K562 (cell line): Measurements from ENCODE around the gene FAM219B. TPM values are rescaled to one million over a fixed set of nuclear protein-coding genes. Genes with fewer than 3 reads are reported as not detected.

Experiments
- C11orf30 ChIP-seq: fragments of 450-650 bp; IDR thresholded peaks from 2 replicates; pipeline ENCODE4 v1.6.1; 2016; ENCODE audit warnings: low read depth, mild to moderate bottlenecking
- HDAC3 ChIP-seq: fragments of 450-650 bp; IDR thresholded peaks from 2 replicates; pipeline ENCODE4 v1.6.1; 2018; ENCODE audit warnings: borderline replicate concordance, mild to moderate bottlenecking, moderate library complexity; ENCODE audit not compliant: partially characterized antibody
- POLR3G ChIP-seq: IDR thresholded peaks from 2 replicates; pipeline ENCODE4 v1.6.1; 2011; ENCODE audit not compliant: insufficient read length, insufficient replicate concordance; ENCODE audit errors: extremely low read depth
- PTTG1 ChIP-seq: fragments of 450-650 bp; IDR thresholded peaks from 2 replicates; pipeline ENCODE4 v1.6.1; 2016; ENCODE audit warnings: low read depth, mild to moderate bottlenecking, missing genetic modification characterization, missing compliant biosample characterization
- RB1 ChIP-seq: fragments of 450-650 bp; IDR thresholded peaks from 2 replicates; pipeline ENCODE4 v1.6.1; 2017; ENCODE audit warnings: low read depth, mild to moderate bottlenecking
- SMAD1 ChIP-seq: fragments of 150-350 bp; IDR thresholded peaks from 2 replicates; pipeline ENCODE4 v1.6.1; 2014; ENCODE audit warnings: low read length, low read depth; ENCODE audit not compliant: partially characterized antibody
- SMAD3 ChIP-seq: fragments of 450-650 bp; formaldehyde crosslinking; conservative IDR thresholded peaks from 2 replicates; pipeline ENCODE4 v1.4.0; 2020; ENCODE audit warnings: mild to moderate bottlenecking
- STAT6 ChIP-seq: sonication (generic); formaldehyde crosslinking; IDR thresholded peaks from 2 replicates; pipeline ENCODE4 v1.8.1; 2023; ENCODE audit warnings: mild to moderate bottlenecking, missing genetic modification reagents
- ZBTB1 ChIP-seq: sonication (generic); formaldehyde crosslinking; IDR thresholded peaks from 2 replicates; pipeline ENCODE4 v1.8.1; 2023; ENCODE audit warnings: missing genetic modification reagents, low read depth, mild to moderate bottlenecking, borderline replicate concordance
- ZNF184 ChIP-seq: sonication (generic); formaldehyde crosslinking; IDR thresholded peaks from 2 replicates; pipeline ENCODE4 v1.5.0; 2020; ENCODE audit warnings: missing genetic modification reagents
- polyA plus RNA-seq, 8 experiments: library from polyadenylated mRNA; depleted of rRNA in 4 of 8; stranded (reverse) in 5 of 8; unstranded in 3 of 8; fragments of >200 nt; fragmentation: Nextera tagmentation in 2 of 8; fragmentation: Illumina TruSeq in 1 of 8; extraction: Ambion mirVana in 2 of 8; extraction: Trizol in 1 of 8; gene quantifications; 2 replicates each; pipeline versions ENCODE4 v1.2.1 to v1.2.3, GENCODE V29; 2011 to 2014; ENCODE audit warnings: inconsistent platforms in 1 of 8, missing spikeins in 1 of 8
- total RNA-seq, 7 experiments: library from RNA; depleted of rRNA in 6 of 7; stranded (reverse); fragments of >200 nt in 6 of 7; fragmentation: Illumina TruSeq in 2 of 7; extraction: Trizol in 2 of 7; gene quantifications; 2 replicates each; pipeline versions ENCODE4 v1.2.1 to v1.2.3, GENCODE V29; 2011 to 2021; ENCODE audit warnings: low replicate concordance in 1 of 7
- TF ChIP-seq, protein P1 (sequence below): fragments of 450-650 bp; IDR thresholded peaks from 2 replicates; pipeline ENCODE4 v1.6.1; 2017; ENCODE audit warnings: mild to moderate bottlenecking, moderate library complexity
- TF ChIP-seq, protein P2 (sequence below): IDR thresholded peaks from 2 replicates; pipeline ENCODE4 v1.6.1; 2011; ENCODE audit warnings: borderline replicate concordance, low read depth, mild to moderate bottlenecking, moderate library complexity, low read length; ENCODE audit not compliant: insufficient read depth, poor library complexity, severe bottlenecking

The FAM219B gene
- total and polyA plus RNA-seq, 9 of the 15 experiments (the other 6 are each of a cell fraction or from before 2014, with no cell fraction given), result 6.8 to 50.4 (median 29.4) TPM

- TF ChIP-seq HDAC3 (no peak), ZNF184 (CRISPR knock-in tag) (no peak), POLR3G (no peak), STAT6 (CRISPR knock-in tag) (no peak), C11orf30 (no peak), SMAD1 (no peak), SMAD3 (CRISPR knock-in tag) (no peak), PTTG1 (tag) (no peak), ZBTB1 (no peak), RB1 (no peak)
- TF ChIP-seq, protein P1, sequence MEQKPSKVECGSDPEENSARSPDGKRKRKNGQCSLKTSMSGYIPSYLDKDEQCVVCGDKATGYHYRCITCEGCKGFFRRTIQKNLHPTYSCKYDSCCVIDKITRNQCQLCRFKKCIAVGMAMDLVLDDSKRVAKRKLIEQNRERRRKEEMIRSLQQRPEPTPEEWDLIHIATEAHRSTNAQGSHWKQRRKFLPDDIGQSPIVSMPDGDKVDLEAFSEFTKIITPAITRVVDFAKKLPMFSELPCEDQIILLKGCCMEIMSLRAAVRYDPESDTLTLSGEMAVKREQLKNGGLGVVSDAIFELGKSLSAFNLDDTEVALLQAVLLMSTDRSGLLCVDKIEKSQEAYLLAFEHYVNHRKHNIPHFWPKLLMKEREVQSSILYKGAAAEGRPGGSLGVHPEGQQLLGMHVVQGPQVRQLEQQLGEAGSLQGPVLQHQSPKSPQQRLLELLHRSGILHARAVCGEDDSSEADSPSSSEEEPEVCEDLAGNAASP, result no peak
- TF ChIP-seq, protein P2, sequence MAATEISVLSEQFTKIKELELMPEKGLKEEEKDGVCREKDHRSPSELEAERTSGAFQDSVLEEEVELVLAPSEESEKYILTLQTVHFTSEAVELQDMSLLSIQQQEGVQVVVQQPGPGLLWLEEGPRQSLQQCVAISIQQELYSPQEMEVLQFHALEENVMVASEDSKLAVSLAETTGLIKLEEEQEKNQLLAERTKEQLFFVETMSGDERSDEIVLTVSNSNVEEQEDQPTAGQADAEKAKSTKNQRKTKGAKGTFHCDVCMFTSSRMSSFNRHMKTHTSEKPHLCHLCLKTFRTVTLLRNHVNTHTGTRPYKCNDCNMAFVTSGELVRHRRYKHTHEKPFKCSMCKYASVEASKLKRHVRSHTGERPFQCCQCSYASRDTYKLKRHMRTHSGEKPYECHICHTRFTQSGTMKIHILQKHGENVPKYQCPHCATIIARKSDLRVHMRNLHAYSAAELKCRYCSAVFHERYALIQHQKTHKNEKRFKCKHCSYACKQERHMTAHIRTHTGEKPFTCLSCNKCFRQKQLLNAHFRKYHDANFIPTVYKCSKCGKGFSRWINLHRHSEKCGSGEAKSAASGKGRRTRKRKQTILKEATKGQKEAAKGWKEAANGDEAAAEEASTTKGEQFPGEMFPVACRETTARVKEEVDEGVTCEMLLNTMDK, result no peak
Observed at GRCh38 chr15:74933573-74933972, 26.9 kb upstream of the FAM219B start (continued).
